Nephron (organoid): ENCODE results near the gene APOL1.
"Not testable (repeated sequence)": the region's sequence is repeated elsewhere in the genome, so short reads cannot be mapped to it uniquely, and the experiment has no call there.

Experiments
- H3K27ac Mint-ChIP-seq, 3 experiments: 2 replicates each; pipeline ENCODE4 v1.8.0; 2020; ENCODE audit warnings: mixed read lengths in 3 of 3, mild to moderate bottlenecking in 2 of 3, moderate library complexity in 1 of 3
- H3K27me3 Mint-ChIP-seq: 2 replicates; pipeline ENCODE4 v1.8.0; 2021; ENCODE audit warnings: low read depth, mild to moderate bottlenecking, moderate library complexity, mixed read lengths
- H3K36me3 Mint-ChIP-seq: 2 replicates; pipeline ENCODE4 v1.8.0; 2020; ENCODE audit warnings: low read depth, mixed read lengths
- H3K4me1 Mint-ChIP-seq: 2 replicates; pipeline ENCODE4 v1.8.0; 2020; ENCODE audit warnings: mixed read lengths
- H3K4me3 Mint-ChIP-seq, 3 experiments: 2 replicates each; pipeline ENCODE4 v1.8.0; 2020; ENCODE audit warnings: mild to moderate bottlenecking in 3 of 3, mixed read lengths in 3 of 3, moderate library complexity in 2 of 3
- H3K9me3 Mint-ChIP-seq: 2 replicates; pipeline ENCODE4 v1.8.0; 2020; ENCODE audit warnings: mixed read lengths
- TF ChIP-seq, protein P1 (sequence below), 3 experiments: fragments of 200-600 bp; sonication (generic); IDR thresholded peaks; one replicate each; pipeline ENCODE4 v1.5.0; 2021; ENCODE audit warnings: antibody characterized with exemption in 3 of 3; ENCODE audit not compliant: unreplicated experiment in 3 of 3

The APOL1 gene

DNA sequence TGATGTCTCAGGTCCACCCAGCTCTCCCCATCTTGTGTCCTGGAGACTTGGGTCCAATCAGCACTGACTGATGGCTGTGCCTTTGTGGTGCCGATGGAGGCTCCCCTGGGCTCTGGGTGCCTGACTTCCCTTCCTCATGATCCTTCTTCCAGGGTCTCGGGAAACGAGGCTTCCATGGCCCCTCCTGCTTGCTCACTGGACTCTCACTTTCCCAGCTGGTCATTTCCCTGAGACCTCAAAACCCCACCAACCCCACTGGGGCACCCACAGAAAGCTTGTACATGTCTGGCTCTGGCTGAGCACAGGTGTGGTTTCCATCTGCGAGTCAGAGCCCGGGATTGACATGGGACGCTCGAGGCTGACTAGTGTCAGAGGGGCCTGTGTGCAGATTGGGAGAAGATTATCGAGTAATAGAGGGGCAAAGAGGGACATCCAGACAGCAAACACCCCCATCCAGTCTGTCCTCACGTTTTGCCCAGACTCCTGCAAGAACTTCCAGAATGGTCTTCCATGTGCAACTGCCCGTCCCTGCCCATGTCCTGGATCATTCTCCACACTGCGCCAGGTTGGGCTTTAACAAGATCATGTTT lies 15.1 kb downstream of the APOL1 start:
- Mint-ChIP-seq H3K27me3 (no peaks in the 10 kb centered on the region), H3K4me1 (peaks cover 8% of the 10 kb centered on the region), H3K27ac (no peak overlapping the region), H3K4me3 (no peak overlapping the region), H3K36me3 (no peaks in the 10 kb centered on the region), H3K9me3 (peaks cover 6% of the 10 kb centered on the region)
- TF ChIP-seq, protein P1, sequence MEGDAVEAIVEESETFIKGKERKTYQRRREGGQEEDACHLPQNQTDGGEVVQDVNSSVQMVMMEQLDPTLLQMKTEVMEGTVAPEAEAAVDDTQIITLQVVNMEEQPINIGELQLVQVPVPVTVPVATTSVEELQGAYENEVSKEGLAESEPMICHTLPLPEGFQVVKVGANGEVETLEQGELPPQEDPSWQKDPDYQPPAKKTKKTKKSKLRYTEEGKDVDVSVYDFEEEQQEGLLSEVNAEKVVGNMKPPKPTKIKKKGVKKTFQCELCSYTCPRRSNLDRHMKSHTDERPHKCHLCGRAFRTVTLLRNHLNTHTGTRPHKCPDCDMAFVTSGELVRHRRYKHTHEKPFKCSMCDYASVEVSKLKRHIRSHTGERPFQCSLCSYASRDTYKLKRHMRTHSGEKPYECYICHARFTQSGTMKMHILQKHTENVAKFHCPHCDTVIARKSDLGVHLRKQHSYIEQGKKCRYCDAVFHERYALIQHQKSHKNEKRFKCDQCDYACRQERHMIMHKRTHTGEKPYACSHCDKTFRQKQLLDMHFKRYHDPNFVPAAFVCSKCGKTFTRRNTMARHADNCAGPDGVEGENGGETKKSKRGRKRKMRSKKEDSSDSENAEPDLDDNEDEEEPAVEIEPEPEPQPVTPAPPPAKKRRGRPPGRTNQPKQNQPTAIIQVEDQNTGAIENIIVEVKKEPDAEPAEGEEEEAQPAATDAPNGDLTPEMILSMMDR (IDR thresholded peaks at IDR 0.05; ENCODE audit: unreplicated experiment in 3 of 3): no peak

GRCh38 chr22:36271231-36271630 lies 18.3 kb downstream of the APOL1 start:
- H3K27ac Mint-ChIP-seq, H3K4me1 Mint-ChIP-seq, H3K36me3 Mint-ChIP-seq, H3K9me3 Mint-ChIP-seq, H3K27me3 Mint-ChIP-seq, H3K4me3 Mint-ChIP-seq: not testable (repeated sequence)

DNA sequence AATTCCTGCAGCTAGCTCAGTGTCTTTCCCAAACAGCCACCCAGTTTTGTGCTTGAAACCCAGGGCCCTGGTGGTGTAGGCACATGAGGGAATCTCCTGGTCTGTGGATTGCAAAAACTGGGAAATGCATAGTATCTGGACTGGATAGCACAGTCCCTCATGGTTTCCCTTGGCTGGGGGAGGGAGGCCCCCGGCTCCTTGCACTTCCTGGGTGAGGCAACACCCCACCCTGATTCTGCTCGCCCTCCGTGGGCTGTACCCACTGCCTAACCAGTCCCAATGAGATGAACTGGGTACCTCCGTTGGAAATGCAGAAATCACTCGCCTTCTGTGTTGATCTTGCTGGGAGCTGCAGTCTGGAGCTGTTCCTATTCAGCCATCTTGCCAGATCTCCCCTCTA lies 19.0 kb downstream of the APOL1 start:
- not testable (repeated sequence) for H3K27me3 Mint-ChIP-seq, H3K4me3 Mint-ChIP-seq, H3K36me3 Mint-ChIP-seq, H3K9me3 Mint-ChIP-seq, H3K4me1 Mint-ChIP-seq, H3K27ac Mint-ChIP-seq

GRCh38 chr22:36274531-36274930 lies 21.6 kb downstream of the APOL1 start:
- TF ChIP-seq, protein P1 (IDR thresholded peaks at IDR 0.05; ENCODE audit: unreplicated experiment in 3 of 3): no peak
- no peak overlapping the region for H3K4me3 Mint-ChIP-seq
- peaks cover 3% of the 10 kb centered on the region for H3K9me3 Mint-ChIP-seq
- H3K36me3 Mint-ChIP-seq: peaks cover 6% of the 10 kb centered on the region
- H3K27ac Mint-ChIP-seq: no peak overlapping the region
- no peaks in the 10 kb centered on the region for H3K4me1 Mint-ChIP-seq
- H3K27me3 Mint-ChIP-seq: no peaks in the 10 kb centered on the region

DNA sequence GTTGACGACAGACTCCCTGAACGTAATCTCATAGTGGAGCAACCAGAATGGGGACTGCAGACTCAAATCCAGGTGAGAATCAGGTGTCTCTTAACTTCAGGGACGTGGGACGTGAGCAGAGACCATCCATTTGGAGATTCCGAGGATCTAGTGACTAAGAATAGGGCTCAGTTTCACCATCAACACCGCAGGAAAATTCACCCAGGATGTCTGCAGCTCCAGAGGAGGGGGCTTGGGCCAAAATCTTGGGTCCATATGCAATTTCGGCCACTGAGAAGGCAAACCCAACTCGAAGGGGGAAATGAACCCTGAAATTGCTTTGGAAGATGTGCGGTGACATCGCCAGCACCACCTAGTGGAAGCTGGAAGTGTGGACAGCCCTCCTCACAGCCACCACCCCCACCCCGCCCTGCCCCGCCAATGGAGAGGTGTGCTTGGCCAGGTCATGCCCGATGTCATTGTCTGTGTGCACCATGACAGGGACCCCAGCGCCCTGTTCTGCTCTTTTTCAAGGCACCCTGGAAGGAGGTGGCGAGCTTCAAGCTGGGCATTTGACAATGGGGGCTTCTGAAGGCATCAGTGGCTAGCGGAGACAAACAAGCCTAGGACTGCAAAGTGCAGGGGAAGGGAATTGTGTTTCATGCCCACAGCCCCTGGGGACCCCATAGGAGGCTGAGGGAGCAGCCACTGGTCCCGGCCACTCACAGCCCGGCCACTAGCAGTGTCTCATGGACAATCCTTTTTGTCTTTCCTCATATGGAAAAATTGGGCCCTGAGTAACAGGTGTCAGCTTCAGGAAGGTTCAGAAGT lies 24.8 kb downstream of the APOL1 start:
- Mint-ChIP-seq H3K36me3 (peaks cover 24% of the 10 kb centered on the region), H3K4me3 (no peak overlapping the region), H3K4me1 (peaks cover 7% of the 10 kb centered on the region), H3K27ac (no peak overlapping the region), H3K9me3 (no peaks in the 10 kb centered on the region), H3K27me3 (no peaks in the 10 kb centered on the region)
- TF ChIP-seq, protein P1 (IDR thresholded peaks at IDR 0.05; ENCODE audit: unreplicated experiment in 3 of 3): peak; percentile 67 to 81 (median 77)

GRCh38 chr22:36279219-36279666 lies 26.3 kb downstream of the APOL1 start:
- TF ChIP-seq, protein P1 (IDR thresholded peaks at IDR 0.05; ENCODE audit: unreplicated experiment in 3 of 3): no peak
- no peaks in the 10 kb centered on the region for H3K9me3 Mint-ChIP-seq
- peaks cover 30% of the 10 kb centered on the region for H3K36me3 Mint-ChIP-seq
- peaks cover 7% of the 10 kb centered on the region for H3K4me1 Mint-ChIP-seq
- H3K27me3 Mint-ChIP-seq: no peaks in the 10 kb centered on the region
- H3K27ac Mint-ChIP-seq: no peak overlapping the region
- H3K4me3 Mint-ChIP-seq: no peak overlapping the region

GRCh38 chr22:36280379-36280778 lies 27.4 kb downstream of the APOL1 start:
- H3K4me3 Mint-ChIP-seq: no peak overlapping the region
- peaks cover 7% of the 10 kb centered on the region for H3K4me1 Mint-ChIP-seq
- TF ChIP-seq, protein P1 (IDR thresholded peaks at IDR 0.05; ENCODE audit: unreplicated experiment in 3 of 3): no peak
- no peaks in the 10 kb centered on the region for H3K9me3 Mint-ChIP-seq
- no peak overlapping the region for H3K27ac Mint-ChIP-seq
- H3K27me3 Mint-ChIP-seq: no peaks in the 10 kb centered on the region
- H3K36me3 Mint-ChIP-seq: peaks cover 36% of the 10 kb centered on the region
